ENCODE measurements around the gene PLXNA4. TPM values are rescaled to one million over a fixed set of nuclear protein-coding genes. Genes with fewer than 3 reads are reported as not detected.

PLXNA4 gene
- total RNA-seq, 1 donor from 2014 or later = 3.3 TPM

DNA sequence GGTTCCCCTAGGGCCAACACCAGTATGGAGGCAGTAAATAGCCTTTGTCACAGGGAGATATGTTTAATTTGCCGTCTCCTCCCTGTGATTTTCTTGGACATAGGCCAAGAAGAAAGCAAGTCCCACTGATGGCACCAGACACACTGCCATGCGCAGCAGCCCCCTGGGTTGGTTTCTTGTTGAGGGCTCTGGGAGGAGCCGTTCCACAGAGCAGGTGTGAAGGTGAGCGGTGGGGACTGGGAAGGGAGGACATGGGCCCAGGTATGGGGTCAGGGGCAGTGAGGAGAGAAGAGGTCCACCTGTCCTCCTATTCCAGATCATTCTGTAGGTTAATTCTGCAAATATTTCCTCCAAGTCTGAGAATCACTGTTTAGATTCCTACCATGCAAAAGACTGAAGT, 376.1 kb downstream of the PLXNA4 start:
- Histone ChIP-seq H4K20me1 (ENCODE audit: insufficient read depth, low read length) (no peaks in the 10 kb centered on the region), H3K9me3 (ENCODE audit: insufficient read depth, low read depth, low read length) (no peaks in the 10 kb centered on the region), H3K4me2 (ENCODE audit: low read length) (no peak overlapping the region), H2AFZ (ENCODE audit: low read depth, low read length) (no peak overlapping the region), H3K9ac (ENCODE audit: low read length) (no peak overlapping the region), H3K4me3 (ENCODE audit: insufficient read depth, low read depth, low read length) (no peak overlapping the region), H3K4me1 (ENCODE audit: insufficient read depth, low read length) (no peaks in the 10 kb centered on the region), H3K27me3 (ENCODE audit: insufficient read depth, low read length) (no peaks in the 10 kb centered on the region), H3K36me3 (ENCODE audit: insufficient read depth, low read length) (no peaks in the 10 kb centered on the region), H3K79me2 (ENCODE audit: insufficient read depth, low read length) (no peaks in the 10 kb centered on the region), H3K27ac (ENCODE audit: low read depth, low read length) (no peak overlapping the region)
- Mint-ChIP-seq H3K4me1 (ENCODE audit: low read depth, unreplicated experiment) (no peaks in the 10 kb centered on the region), H3K27ac (ENCODE audit: unreplicated experiment) (no peak overlapping the region), H3K36me3 (ENCODE audit: low read depth, unreplicated experiment) (peaks cover 4% of the 10 kb centered on the region), H3K27me3 (ENCODE audit: low read depth, unreplicated experiment) (peaks cover 28% of the 10 kb centered on the region), H3K4me3 (ENCODE audit: unreplicated experiment) (no peak overlapping the region), H3K9me3 (ENCODE audit: unreplicated experiment) (no peaks in the 10 kb centered on the region)
- DNase-seq (ENCODE audit: low read depth) (no peak), FAIRE-seq (no peak)
- TF ChIP-seq EZH2 (IDR thresholded peaks at IDR 0.05; ENCODE audit: insufficient read depth, low read length) = no peak
- TF ChIP-seq, protein P1, sequence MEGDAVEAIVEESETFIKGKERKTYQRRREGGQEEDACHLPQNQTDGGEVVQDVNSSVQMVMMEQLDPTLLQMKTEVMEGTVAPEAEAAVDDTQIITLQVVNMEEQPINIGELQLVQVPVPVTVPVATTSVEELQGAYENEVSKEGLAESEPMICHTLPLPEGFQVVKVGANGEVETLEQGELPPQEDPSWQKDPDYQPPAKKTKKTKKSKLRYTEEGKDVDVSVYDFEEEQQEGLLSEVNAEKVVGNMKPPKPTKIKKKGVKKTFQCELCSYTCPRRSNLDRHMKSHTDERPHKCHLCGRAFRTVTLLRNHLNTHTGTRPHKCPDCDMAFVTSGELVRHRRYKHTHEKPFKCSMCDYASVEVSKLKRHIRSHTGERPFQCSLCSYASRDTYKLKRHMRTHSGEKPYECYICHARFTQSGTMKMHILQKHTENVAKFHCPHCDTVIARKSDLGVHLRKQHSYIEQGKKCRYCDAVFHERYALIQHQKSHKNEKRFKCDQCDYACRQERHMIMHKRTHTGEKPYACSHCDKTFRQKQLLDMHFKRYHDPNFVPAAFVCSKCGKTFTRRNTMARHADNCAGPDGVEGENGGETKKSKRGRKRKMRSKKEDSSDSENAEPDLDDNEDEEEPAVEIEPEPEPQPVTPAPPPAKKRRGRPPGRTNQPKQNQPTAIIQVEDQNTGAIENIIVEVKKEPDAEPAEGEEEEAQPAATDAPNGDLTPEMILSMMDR (IDR thresholded peaks at IDR 0.05; ENCODE audit: insufficient read depth, low read depth, low read length) = no peak

- Histone ChIP-seq H3K27ac (ENCODE audit: low read depth, low read length) (no peak overlapping the region), H4K20me1 (ENCODE audit: insufficient read depth, low read length) (no peaks in the 10 kb centered on the region), H3K27me3 (ENCODE audit: insufficient read depth, low read length) (no peaks in the 10 kb centered on the region), H3K4me2 (ENCODE audit: low read length) (no peak overlapping the region), H3K4me1 (ENCODE audit: insufficient read depth, low read length) (no peaks in the 10 kb centered on the region), H2AFZ (ENCODE audit: low read depth, low read length) (no peak overlapping the region), H3K9me3 (ENCODE audit: insufficient read depth, low read depth, low read length) (no peaks in the 10 kb centered on the region), H3K9ac (ENCODE audit: low read length) (no peak overlapping the region), H3K79me2 (ENCODE audit: insufficient read depth, low read length) (no peaks in the 10 kb centered on the region), H3K4me3 (ENCODE audit: insufficient read depth, low read depth, low read length) (no peak overlapping the region), H3K36me3 (ENCODE audit: insufficient read depth, low read length) (no peaks in the 10 kb centered on the region)
- FAIRE-seq (no peak), DNase-seq (ENCODE audit: low read depth) (no peak)
- no peaks in the 10 kb centered on the region for H3K4me1 Mint-ChIP-seq (ENCODE audit: low read depth, unreplicated experiment)
- peaks cover 4% of the 10 kb centered on the region for H3K36me3 Mint-ChIP-seq (ENCODE audit: low read depth, unreplicated experiment)
- no peak for TF ChIP-seq EZH2 (IDR thresholded peaks at IDR 0.05; ENCODE audit: insufficient read depth, low read length)
- TF ChIP-seq, protein P1 (IDR thresholded peaks at IDR 0.05; ENCODE audit: insufficient read depth, low read depth, low read length) = no peak
- no peaks in the 10 kb centered on the region for H3K9me3 Mint-ChIP-seq (ENCODE audit: unreplicated experiment)
- peaks cover 28% of the 10 kb centered on the region for H3K27me3 Mint-ChIP-seq (ENCODE audit: low read depth, unreplicated experiment)
- H3K4me3 Mint-ChIP-seq (ENCODE audit: unreplicated experiment) = no peak overlapping the region
- no peak overlapping the region for H3K27ac Mint-ChIP-seq (ENCODE audit: unreplicated experiment)
Observed at GRCh38 chr7:132199626-132200025, 376.6 kb downstream of the PLXNA4 start.

DNA sequence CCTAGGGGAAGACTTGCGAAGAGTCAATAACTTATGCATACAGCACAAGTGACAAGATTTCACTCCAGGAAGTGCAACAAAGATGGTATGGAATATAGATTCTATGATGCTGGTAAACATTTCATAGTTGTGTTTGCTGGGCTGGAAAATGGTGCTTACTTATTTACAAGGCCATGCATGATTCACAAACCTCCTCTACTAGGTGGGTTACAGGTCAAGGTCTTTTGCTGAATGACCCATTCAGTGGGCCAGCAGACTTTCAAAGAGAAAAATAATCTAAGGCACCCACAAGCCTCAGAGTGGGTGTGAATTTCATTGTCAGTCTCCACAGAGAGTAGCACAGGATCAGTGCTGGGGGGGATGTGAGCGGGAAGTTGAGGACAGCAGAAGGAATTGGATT, 378.5 kb downstream of the PLXNA4 start:
- no peaks in the 10 kb centered on the region for H3K4me1 ChIP-seq (ENCODE audit: insufficient read depth, low read length)
- H3K9ac ChIP-seq (ENCODE audit: low read length) = no peak overlapping the region
- no peak overlapping the region for H3K4me2 ChIP-seq (ENCODE audit: low read length)
- FAIRE-seq (no peak), DNase-seq (ENCODE audit: low read depth) (no peak)
- Mint-ChIP-seq H3K9me3 (ENCODE audit: unreplicated experiment) (no peaks in the 10 kb centered on the region), H3K36me3 (ENCODE audit: low read depth, unreplicated experiment) (peaks cover 7% of the 10 kb centered on the region), H3K27ac (ENCODE audit: unreplicated experiment) (no peak overlapping the region), H3K4me3 (ENCODE audit: unreplicated experiment) (no peak overlapping the region), H3K4me1 (ENCODE audit: low read depth, unreplicated experiment) (no peaks in the 10 kb centered on the region), H3K27me3 (ENCODE audit: low read depth, unreplicated experiment) (peaks cover 19% of the 10 kb centered on the region)
- no peak overlapping the region for H3K4me3 ChIP-seq (ENCODE audit: insufficient read depth, low read depth, low read length)
- H3K36me3 ChIP-seq (ENCODE audit: insufficient read depth, low read length) = no peaks in the 10 kb centered on the region
- TF ChIP-seq EZH2 (IDR thresholded peaks at IDR 0.05; ENCODE audit: insufficient read depth, low read length) = no peak
- TF ChIP-seq, protein P1 (IDR thresholded peaks at IDR 0.05; ENCODE audit: insufficient read depth, low read depth, low read length) = no peak
- no peaks in the 10 kb centered on the region for H3K27me3 ChIP-seq (ENCODE audit: insufficient read depth, low read length)
- no peaks in the 10 kb centered on the region for H3K79me2 ChIP-seq (ENCODE audit: insufficient read depth, low read length)
- H4K20me1 ChIP-seq (ENCODE audit: insufficient read depth, low read length) = no peaks in the 10 kb centered on the region
- no peak overlapping the region for H3K27ac ChIP-seq (ENCODE audit: low read depth, low read length)
- H3K9me3 ChIP-seq (ENCODE audit: insufficient read depth, low read depth, low read length) = no peaks in the 10 kb centered on the region
- H2AFZ ChIP-seq (ENCODE audit: low read depth, low read length) = no peak overlapping the region

Measured in astrocyte (in vitro differentiated cells and primary cell).